ENCODE results near the gene ZFYVE16.

- no peak for TF ChIP-seq CTCF (conservative IDR thresholded peaks at IDR 0.05; ENCODE audit: low read depth, low read length)
- no peak for TF ChIP-seq EZH2 (IDR thresholded peaks at IDR 0.05; ENCODE audit: borderline replicate concordance, low read depth, low read length, poor library complexity, severe bottlenecking)
These were observed 55.4 kb downstream of the ZFYVE16 start for GRCh38 chr5:80463269-80463668.
